ENCODE measurements around the gene TAF1B.

GRCh38 chr2:9858730-9859068 lies 15.4 kb downstream of the TAF1B start:
- TF ChIP-seq, protein P1, sequence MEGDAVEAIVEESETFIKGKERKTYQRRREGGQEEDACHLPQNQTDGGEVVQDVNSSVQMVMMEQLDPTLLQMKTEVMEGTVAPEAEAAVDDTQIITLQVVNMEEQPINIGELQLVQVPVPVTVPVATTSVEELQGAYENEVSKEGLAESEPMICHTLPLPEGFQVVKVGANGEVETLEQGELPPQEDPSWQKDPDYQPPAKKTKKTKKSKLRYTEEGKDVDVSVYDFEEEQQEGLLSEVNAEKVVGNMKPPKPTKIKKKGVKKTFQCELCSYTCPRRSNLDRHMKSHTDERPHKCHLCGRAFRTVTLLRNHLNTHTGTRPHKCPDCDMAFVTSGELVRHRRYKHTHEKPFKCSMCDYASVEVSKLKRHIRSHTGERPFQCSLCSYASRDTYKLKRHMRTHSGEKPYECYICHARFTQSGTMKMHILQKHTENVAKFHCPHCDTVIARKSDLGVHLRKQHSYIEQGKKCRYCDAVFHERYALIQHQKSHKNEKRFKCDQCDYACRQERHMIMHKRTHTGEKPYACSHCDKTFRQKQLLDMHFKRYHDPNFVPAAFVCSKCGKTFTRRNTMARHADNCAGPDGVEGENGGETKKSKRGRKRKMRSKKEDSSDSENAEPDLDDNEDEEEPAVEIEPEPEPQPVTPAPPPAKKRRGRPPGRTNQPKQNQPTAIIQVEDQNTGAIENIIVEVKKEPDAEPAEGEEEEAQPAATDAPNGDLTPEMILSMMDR (conservative IDR thresholded peaks at IDR 0.05) = no peak
- no peak for TF ChIP-seq EZH2 (IDR thresholded peaks at IDR 0.05; ENCODE audit: low read depth)
